ENCODE data around the gene AHRR. TPM values are rescaled to one million over a fixed set of nuclear protein-coding genes. Genes with fewer than 3 reads are reported as not detected.

Gene AHRR
- total and polyA plus RNA-seq, 2 experiments from 2014 or later: 1.8 to 2.4 TPM

DNA sequence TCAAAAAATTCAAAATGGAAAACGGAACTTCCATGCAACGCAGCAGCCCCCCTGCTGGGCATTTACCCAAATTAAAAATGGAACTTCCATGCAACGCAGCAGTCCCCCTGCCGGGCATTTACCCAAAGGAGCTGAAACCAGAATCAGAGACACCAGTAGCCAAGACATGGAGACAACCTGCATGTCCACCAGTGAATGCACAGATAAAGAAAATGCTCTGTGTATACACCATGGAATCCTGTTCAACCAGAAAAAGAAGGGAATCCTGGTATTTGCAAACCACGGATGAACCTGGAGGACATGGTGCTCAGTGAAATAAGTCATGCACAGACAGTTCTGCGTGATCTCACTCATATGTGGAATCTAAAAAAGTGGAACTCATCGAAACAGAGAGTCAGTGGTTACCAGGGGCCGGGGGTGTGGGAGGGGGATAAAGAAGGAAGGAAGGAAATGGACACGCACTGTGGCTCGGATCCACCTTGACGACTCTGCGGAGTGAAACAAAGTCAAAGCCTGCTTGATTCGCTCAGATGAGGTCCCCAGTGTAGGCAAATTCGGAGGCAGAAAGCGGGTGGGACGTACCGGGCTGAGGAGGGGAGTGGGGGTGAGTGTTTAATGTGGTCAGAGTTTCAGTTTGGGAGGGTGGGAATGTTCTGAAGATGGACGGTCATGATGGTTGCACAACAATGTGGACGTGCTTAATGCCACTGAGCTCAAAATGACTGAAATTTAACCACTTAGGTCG, 81.3 kb downstream of the AHRR start:
- peak overlapping the region; percentile 31 for H3K27ac ChIP-seq
- no peaks in the 10 kb centered on the region for H4K20me1 ChIP-seq (ENCODE audit: insufficient read depth, poor library complexity, severe bottlenecking)
- 91% methylated on average over 20 of the region's 20 CpGs for WGBS (ENCODE audit: low lambda C conversion rate, missing lambda C conversion rate)
- H3K9me3 ChIP-seq (ENCODE audit: low read depth): no peaks in the 10 kb centered on the region
- no peak overlapping the region for H2AFZ ChIP-seq
- H3K4me1 ChIP-seq (ENCODE audit: insufficient read depth): peaks cover 20% of the 10 kb centered on the region
- H3K36me3 ChIP-seq (replicated peaks; ENCODE audit: insufficient read depth, low read depth): no peaks in the 10 kb centered on the region
- TF ChIP-seq EZH2 (IDR thresholded peaks at IDR 0.05; ENCODE audit: borderline replicate concordance) (no peak), EZH2phosphoT487 (IDR thresholded peaks at IDR 0.05; ENCODE audit: low read depth, severe bottlenecking, unreplicated experiment) (no peak)
- TF ChIP-seq, protein P1, sequence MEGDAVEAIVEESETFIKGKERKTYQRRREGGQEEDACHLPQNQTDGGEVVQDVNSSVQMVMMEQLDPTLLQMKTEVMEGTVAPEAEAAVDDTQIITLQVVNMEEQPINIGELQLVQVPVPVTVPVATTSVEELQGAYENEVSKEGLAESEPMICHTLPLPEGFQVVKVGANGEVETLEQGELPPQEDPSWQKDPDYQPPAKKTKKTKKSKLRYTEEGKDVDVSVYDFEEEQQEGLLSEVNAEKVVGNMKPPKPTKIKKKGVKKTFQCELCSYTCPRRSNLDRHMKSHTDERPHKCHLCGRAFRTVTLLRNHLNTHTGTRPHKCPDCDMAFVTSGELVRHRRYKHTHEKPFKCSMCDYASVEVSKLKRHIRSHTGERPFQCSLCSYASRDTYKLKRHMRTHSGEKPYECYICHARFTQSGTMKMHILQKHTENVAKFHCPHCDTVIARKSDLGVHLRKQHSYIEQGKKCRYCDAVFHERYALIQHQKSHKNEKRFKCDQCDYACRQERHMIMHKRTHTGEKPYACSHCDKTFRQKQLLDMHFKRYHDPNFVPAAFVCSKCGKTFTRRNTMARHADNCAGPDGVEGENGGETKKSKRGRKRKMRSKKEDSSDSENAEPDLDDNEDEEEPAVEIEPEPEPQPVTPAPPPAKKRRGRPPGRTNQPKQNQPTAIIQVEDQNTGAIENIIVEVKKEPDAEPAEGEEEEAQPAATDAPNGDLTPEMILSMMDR (IDR thresholded peaks at IDR 0.05; ENCODE audit: poor library complexity): no peak
- H3K27me3 ChIP-seq: no peaks in the 10 kb centered on the region
- H3K4me2 ChIP-seq: no peak overlapping the region
- no peak for DNase-seq (ENCODE audit: low spot score)
- no peaks in the 10 kb centered on the region for H3K9me2 ChIP-seq (replicated peaks; ENCODE audit: insufficient read depth)
- H3K79me2 ChIP-seq: no peaks in the 10 kb centered on the region
- H3K4me3 ChIP-seq: no peak overlapping the region

- WGBS (ENCODE audit: low lambda C conversion rate, missing lambda C conversion rate): 92% methylated on average over 11 of the region's 11 CpGs
- no peak for DNase-seq (ENCODE audit: low spot score)
Measured at GRCh38 chr5:403995-404394, 82.5 kb downstream of the AHRR start.

DNA sequence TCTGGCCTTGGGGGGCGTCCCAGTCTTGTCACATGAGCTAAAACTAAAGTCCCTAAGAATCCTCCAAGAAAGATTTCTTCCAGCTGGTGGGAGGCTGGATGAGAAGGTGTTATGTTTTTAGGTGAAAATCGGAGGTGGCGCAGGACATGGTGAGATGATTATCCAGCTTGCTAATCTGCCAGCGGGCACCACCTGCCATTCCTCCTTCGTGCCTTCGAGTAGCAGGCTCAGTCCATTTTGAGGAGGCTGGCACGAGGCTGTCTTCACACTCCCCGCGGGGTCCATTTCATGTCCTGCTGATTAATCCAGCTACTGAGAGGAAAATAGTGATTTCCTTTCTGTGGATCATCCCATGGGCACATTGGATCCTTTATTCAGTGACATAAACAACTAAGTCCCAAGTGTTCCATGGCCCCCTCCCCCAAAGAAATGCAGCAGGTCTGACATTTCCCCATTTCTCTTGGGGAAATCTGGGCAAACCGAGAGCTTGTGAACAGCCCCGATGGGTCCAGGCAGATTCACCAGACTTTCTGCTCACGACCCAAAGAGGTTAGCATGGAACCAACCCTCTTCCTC, 83.2 kb downstream of the AHRR start:
- 94% methylated on average over 12 of the region's 12 CpGs for WGBS (ENCODE audit: low lambda C conversion rate, missing lambda C conversion rate)
- TF ChIP-seq, protein P1 (IDR thresholded peaks at IDR 0.05; ENCODE audit: poor library complexity): no peak
- TF ChIP-seq EZH2 (IDR thresholded peaks at IDR 0.05; ENCODE audit: borderline replicate concordance): no peak
- no peak for TF ChIP-seq EZH2phosphoT487 (IDR thresholded peaks at IDR 0.05; ENCODE audit: low read depth, severe bottlenecking, unreplicated experiment)
- no peak for DNase-seq (ENCODE audit: low spot score)
- no peak overlapping the region for H3K4me2 ChIP-seq
- H3K9me3 ChIP-seq (ENCODE audit: low read depth): no peaks in the 10 kb centered on the region
- no peaks in the 10 kb centered on the region for H4K20me1 ChIP-seq (ENCODE audit: insufficient read depth, poor library complexity, severe bottlenecking)
- peaks cover 9% of the 10 kb centered on the region for H3K4me1 ChIP-seq (ENCODE audit: insufficient read depth)
- no peak overlapping the region for H2AFZ ChIP-seq
- H3K4me3 ChIP-seq: no peak overlapping the region
- H3K79me2 ChIP-seq: no peaks in the 10 kb centered on the region
- no peak overlapping the region for H3K27ac ChIP-seq
- H3K36me3 ChIP-seq (replicated peaks; ENCODE audit: insufficient read depth, low read depth): no peaks in the 10 kb centered on the region
- no peaks in the 10 kb centered on the region for H3K9me2 ChIP-seq (replicated peaks; ENCODE audit: insufficient read depth)
- H3K27me3 ChIP-seq: no peaks in the 10 kb centered on the region

More at GRCh38 chr5:403995-404394, 82.5 kb downstream of the AHRR start:
- Histone ChIP-seq H3K4me1 (ENCODE audit: insufficient read depth) (peaks cover 16% of the 10 kb centered on the region), H3K36me3 (replicated peaks; ENCODE audit: insufficient read depth, low read depth) (no peaks in the 10 kb centered on the region), H3K9me2 (replicated peaks; ENCODE audit: insufficient read depth) (no peaks in the 10 kb centered on the region), H4K20me1 (ENCODE audit: insufficient read depth, poor library complexity, severe bottlenecking) (no peaks in the 10 kb centered on the region), H3K27me3 (no peaks in the 10 kb centered on the region), H3K27ac (no peak overlapping the region), H2AFZ (no peak overlapping the region), H3K79me2 (no peaks in the 10 kb centered on the region), H3K4me2 (no peak overlapping the region), H3K9me3 (ENCODE audit: low read depth) (no peaks in the 10 kb centered on the region), H3K4me3 (no peak overlapping the region)
- TF ChIP-seq EZH2phosphoT487 (IDR thresholded peaks at IDR 0.05; ENCODE audit: low read depth, severe bottlenecking, unreplicated experiment) (no peak), EZH2 (IDR thresholded peaks at IDR 0.05; ENCODE audit: borderline replicate concordance) (no peak)
- TF ChIP-seq, protein P1 (IDR thresholded peaks at IDR 0.05; ENCODE audit: poor library complexity): no peak
